OCI-LY3 (cell line): ENCODE data around the gene QSOX2.

Experiments
- H2AFZ ChIP-seq: fragments of 200-600, 300-600 bp; shearing (Covaris generic); 2 replicates; pipeline ENCODE4 v1.6.0; 2014; ENCODE audit warnings: antibody characterized with exemption, low read depth, low read length
- H3K27ac ChIP-seq: fragments of 200-600, 300-600 bp; sonication (generic); 2 replicates; pipeline ENCODE4 v1.5.1; 2014; ENCODE audit warnings: mild to moderate bottlenecking, low read length, moderate library complexity, mixed read lengths
- H3K27me3 ChIP-seq: fragments of 200-600, 300-600 bp; sonication (generic); 2 replicates; pipeline ENCODE4 v1.6.1; 2014; ENCODE audit warnings: low read depth, low read length, mixed read lengths
- H3K36me3 ChIP-seq: fragments of 200-600, 300-600 bp; sonication (generic); replicated peaks from 2 replicates; pipeline ENCODE3; 2014; ENCODE audit warnings: low read depth, low read length, mixed read lengths
- H3K4me1 ChIP-seq: fragments of 300-600, 200-600 bp; sonication (generic); 2 replicates; pipeline ENCODE4 v1.6.1; 2014; ENCODE audit warnings: low read length, mixed read lengths
- H3K4me2 ChIP-seq: fragments of 200-600, 300-600 bp; sonication (generic); 2 replicates; pipeline ENCODE4 v1.6.1; 2014; ENCODE audit warnings: low read length, mixed read lengths
- H3K4me3 ChIP-seq: fragments of 300-600, 200-600 bp; sonication (generic); 2 replicates; pipeline ENCODE4 v1.5.1; 2014; ENCODE audit warnings: antibody characterized with exemption, mild to moderate bottlenecking, low read length, moderate library complexity
- H3K79me2 ChIP-seq: fragments of 300-600, 200-600 bp; shearing (Covaris generic); 2 replicates; pipeline ENCODE4 v1.6.1; 2014; ENCODE audit warnings: mild to moderate bottlenecking, low read length, mixed read lengths
- H3K9ac ChIP-seq: fragments of 300-600, 200-600 bp; shearing (Covaris generic); 2 replicates; pipeline ENCODE4 v1.6.0; 2014; ENCODE audit warnings: mild to moderate bottlenecking, low read length, moderate library complexity
- H3K9me3 ChIP-seq: fragments of 200-600, 300-600 bp; shearing (Covaris generic); 2 replicates; pipeline ENCODE4 v1.6.1; 2014; ENCODE audit warnings: low read length, mixed read lengths; ENCODE audit not compliant: insufficient read depth
- H4K20me1 ChIP-seq: fragments of 200-600, 300-600 bp; sonication (generic); 2 replicates; pipeline ENCODE4 v1.6.1; 2016; ENCODE audit warnings: low read length, mixed read lengths; ENCODE audit not compliant: insufficient read depth
- CTCF ChIP-seq: fragments of 200-600, 300-600 bp; sonication (generic); IDR thresholded peaks from 2 replicates; pipeline ENCODE4 v1.5.1; 2014; ENCODE audit warnings: antibody characterized with exemption, low read length, low read depth
- EZH2phosphoT487 ChIP-seq: fragments of 200-600 bp; shearing (Covaris generic); IDR thresholded peaks from 2 replicates; pipeline ENCODE4 v1.6.1; 2018; ENCODE audit warnings: antibody characterized with exemption, mixed run types, low read depth

Gene QSOX2

DNA sequence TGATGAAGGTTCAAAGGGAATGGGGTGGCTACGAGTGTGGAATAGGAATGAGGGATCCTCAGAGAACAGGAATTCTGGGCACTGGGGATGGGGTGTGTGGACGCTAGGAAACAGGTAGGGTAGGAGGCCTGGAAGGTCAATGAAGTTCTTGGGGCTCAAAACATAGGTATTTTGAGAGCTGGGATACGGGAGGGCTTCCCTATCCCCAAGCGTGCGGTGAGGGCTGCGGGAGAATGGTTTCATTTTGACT is 718 bp downstream of the QSOX2 start:
- H3K4me2 ChIP-seq = peak overlapping the region; percentile 100
- peak overlapping the region; percentile 90 for H3K4me3 ChIP-seq
- peaks cover 56% of the 10 kb centered on the region for H3K79me2 ChIP-seq
- H3K9ac ChIP-seq = peak overlapping the region; percentile 77
- H3K27ac ChIP-seq = peak overlapping the region; percentile 38
- TF ChIP-seq CTCF (no peak), EZH2phosphoT487 (no peak)
- H3K27me3 ChIP-seq = no peaks in the 10 kb centered on the region
- no peaks in the 10 kb centered on the region for H3K9me3 ChIP-seq
- H3K36me3 ChIP-seq = no peaks in the 10 kb centered on the region
- peaks cover 42% of the 10 kb centered on the region for H4K20me1 ChIP-seq
- peaks cover 31% of the 10 kb centered on the region for H3K4me1 ChIP-seq
- no peak overlapping the region for H2AFZ ChIP-seq

DNA sequence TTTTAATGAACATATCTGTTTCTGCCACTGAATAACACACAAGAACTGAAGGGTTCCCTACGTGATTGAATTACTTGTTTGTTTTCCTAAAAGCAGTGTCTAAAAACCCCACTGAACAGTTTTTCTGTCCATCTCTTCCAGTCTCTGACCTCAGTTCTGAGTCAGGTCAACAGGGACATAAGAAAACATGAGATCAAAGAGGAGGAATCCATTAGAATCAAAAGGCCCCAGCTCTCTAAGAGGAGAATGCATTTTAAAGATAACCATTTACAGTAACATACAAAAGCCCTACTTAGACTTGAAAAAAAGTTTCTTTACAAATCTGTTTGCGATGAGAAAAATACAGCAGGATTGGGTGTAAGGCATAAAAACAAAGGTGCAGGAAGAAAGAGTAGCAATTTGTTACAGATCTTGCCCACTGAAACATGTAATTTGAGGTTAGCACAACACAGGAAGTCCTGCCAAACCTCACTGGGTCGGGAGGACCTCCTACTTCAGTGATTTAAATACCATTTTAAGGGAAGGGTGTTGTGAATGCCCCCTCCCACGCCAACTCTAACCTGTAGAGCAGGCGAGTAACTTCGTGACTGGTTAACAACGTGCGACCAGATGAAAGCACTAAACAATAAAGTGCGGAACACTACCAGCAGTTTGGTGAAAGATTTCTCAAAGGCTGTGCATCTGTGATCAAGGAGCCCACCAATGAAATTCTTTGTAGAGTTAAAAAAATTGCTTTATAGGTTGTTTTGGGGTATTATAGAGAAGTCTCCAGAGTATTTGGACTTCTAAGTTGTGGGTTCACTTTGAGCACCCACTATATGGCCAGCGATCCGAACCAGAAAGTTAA is 1.3 kb downstream of the QSOX2 start:
- Histone ChIP-seq H3K27me3 (no peaks in the 10 kb centered on the region), H3K27ac (peak overlapping the region; percentile 38), H3K79me2 (peaks cover 61% of the 10 kb centered on the region), H3K9me3 (no peaks in the 10 kb centered on the region), H3K9ac (peak overlapping the region; percentile 77), H3K4me3 (peak overlapping the region; percentile 90), H3K4me1 (peaks cover 36% of the 10 kb centered on the region), H3K36me3 (no peaks in the 10 kb centered on the region), H2AFZ (no peak overlapping the region), H3K4me2 (peak overlapping the region; percentile 100), H4K20me1 (peaks cover 48% of the 10 kb centered on the region)
- TF ChIP-seq CTCF (no peak), EZH2phosphoT487 (no peak)

- no peaks in the 10 kb centered on the region for H3K27me3 ChIP-seq
- peaks cover 39% of the 10 kb centered on the region for H3K4me1 ChIP-seq
- H3K4me3 ChIP-seq = peak overlapping the region; percentile 90
- H3K4me2 ChIP-seq = peak overlapping the region; percentile 100
- H3K79me2 ChIP-seq = peaks cover 68% of the 10 kb centered on the region
- TF ChIP-seq CTCF = no peak
- no peak for TF ChIP-seq EZH2phosphoT487
- no peak overlapping the region for H2AFZ ChIP-seq
- no peaks in the 10 kb centered on the region for H3K36me3 ChIP-seq
- H4K20me1 ChIP-seq = peaks cover 55% of the 10 kb centered on the region
- H3K9ac ChIP-seq = no peak overlapping the region
- no peak overlapping the region for H3K27ac ChIP-seq
- no peaks in the 10 kb centered on the region for H3K9me3 ChIP-seq
Observed at GRCh38 chr9:136243631-136244030, 2.0 kb downstream of the QSOX2 start.

GRCh38 chr9:136242918-136243525 is 2.6 kb downstream of the QSOX2 start:
- Histone ChIP-seq H3K4me3 (no peak overlapping the region), H3K27me3 (no peaks in the 10 kb centered on the region), H3K27ac (no peak overlapping the region), H3K4me2 (no peak overlapping the region), H3K4me1 (peaks cover 39% of the 10 kb centered on the region), H2AFZ (no peak overlapping the region), H3K9me3 (no peaks in the 10 kb centered on the region), H3K36me3 (no peaks in the 10 kb centered on the region), H3K9ac (no peak overlapping the region), H3K79me2 (peaks cover 74% of the 10 kb centered on the region), H4K20me1 (peaks cover 61% of the 10 kb centered on the region)
- TF ChIP-seq EZH2phosphoT487 (no peak), CTCF (no peak)
